Measurements from ENCODE around the gene ATP5F1B.

DNA sequence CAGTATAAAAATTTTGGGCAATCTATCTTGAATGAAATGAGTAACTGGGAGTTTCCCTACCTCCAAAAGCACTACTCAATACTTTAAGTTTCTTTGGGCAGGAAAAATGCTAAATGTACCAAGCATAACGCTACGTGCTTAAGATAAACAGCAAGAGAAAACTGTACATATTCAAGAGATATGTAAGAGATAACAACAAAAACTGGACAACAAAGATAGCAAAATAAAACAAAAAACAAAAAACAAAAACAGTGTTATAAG, 22.3 kb upstream of the ATP5F1B start:
- TF ChIP-seq CTCF (IDR thresholded peaks at IDR 0.05; ENCODE audit: insufficient read depth, low read length), result no peak
- TF ChIP-seq POLR2AphosphoS5 (IDR thresholded peaks at IDR 0.05; ENCODE audit: low read depth), result no peak
- no peak for TF ChIP-seq REST (IDR thresholded peaks at IDR 0.05; ENCODE audit: insufficient replicate concordance, low read depth)
- TF ChIP-seq GABPA (IDR thresholded peaks at IDR 0.05; ENCODE audit: low read depth), result no peak
- TF ChIP-seq SPI1 (IDR thresholded peaks at IDR 0.05; ENCODE audit: borderline replicate concordance, low read depth), result no peak

Data from HL-60 (cell line).